BLaER1 (cell line): ENCODE measurements around the gene RALGAPA1.
"Not testable (repeated sequence)": the region's sequence is repeated elsewhere in the genome, so short reads cannot be mapped to it uniquely, and the experiment has no call there.

Source experiments
- H3K27ac ChIP-seq: shearing (Covaris generic); formaldehyde crosslinking; 2 replicates; pipeline ENCODE4 v1.8.1; 2022
- H3K27me3 ChIP-seq: shearing (Covaris generic); formaldehyde crosslinking; 2 replicates; pipeline ENCODE4 v1.8.1; 2022
- H3K36me3 ChIP-seq: shearing (Covaris generic); formaldehyde crosslinking; 2 replicates; pipeline ENCODE4 v1.8.1; 2022
- H3K4me1 ChIP-seq: shearing (Covaris generic); formaldehyde crosslinking; 2 replicates; pipeline ENCODE4 v1.8.1; 2022
- H3K4me2 ChIP-seq: shearing (Covaris generic); formaldehyde crosslinking; 2 replicates; pipeline ENCODE4 v1.8.1; 2022
- H3K4me3 ChIP-seq: shearing (Covaris generic); formaldehyde crosslinking; 2 replicates; pipeline ENCODE4 v1.8.1; 2022
- H3K9ac ChIP-seq: shearing (Covaris generic); formaldehyde crosslinking; 2 replicates; pipeline ENCODE4 v1.8.1; 2022
- H3K9me3 ChIP-seq: shearing (Covaris generic); formaldehyde crosslinking; 2 replicates; pipeline ENCODE4 v1.8.1; 2022
- H4K20me1 ChIP-seq: shearing (Covaris generic); formaldehyde crosslinking; 2 replicates; pipeline ENCODE4 v1.8.1; 2022
- Cebpa-rat ChIP-seq: shearing (Covaris generic); IDR thresholded peaks from 2 replicates; pipeline ENCODE4 v1.8.1; 2022

RALGAPA1 gene

GRCh38 chr14:35687335-35687939 lies 121.7 kb downstream of the RALGAPA1 start:
- no peak for TF ChIP-seq Cebpa-rat
- no peak overlapping the region for H3K27ac ChIP-seq

DNA sequence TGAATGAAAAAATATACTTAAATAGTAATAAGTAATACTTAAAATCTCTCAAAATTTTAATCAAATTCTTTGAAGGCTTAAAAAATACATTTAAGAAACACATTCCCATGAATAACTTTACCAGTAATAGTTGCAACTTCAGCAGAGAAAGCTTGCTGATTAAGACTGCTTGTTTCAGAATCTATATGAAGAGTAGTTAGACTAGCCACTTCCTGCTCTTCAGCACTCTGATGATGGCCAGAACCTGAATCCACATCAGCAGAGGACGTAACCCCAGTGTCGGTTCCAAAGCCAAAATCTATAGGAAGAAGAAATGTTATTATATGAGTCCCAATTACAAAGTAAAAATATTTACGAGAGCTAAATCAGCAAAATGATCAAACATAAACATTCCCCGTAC lies 125.4 kb downstream of the RALGAPA1 start:
- not testable (repeated sequence) for H3K36me3 ChIP-seq, H3K4me3 ChIP-seq, H4K20me1 ChIP-seq, H3K4me1 ChIP-seq, H3K9me3 ChIP-seq, H3K27ac ChIP-seq, H3K9ac ChIP-seq, H3K4me2 ChIP-seq, H3K27me3 ChIP-seq

More at GRCh38 chr14:35687335-35687939, 121.7 kb downstream of the RALGAPA1 start:
- Histone ChIP-seq H3K27me3 (no peaks in the 10 kb centered on the region), H3K9me3 (no peaks in the 10 kb centered on the region), H3K4me1 (no peaks in the 10 kb centered on the region), H4K20me1 (no peaks in the 10 kb centered on the region), H3K36me3 (no peaks in the 10 kb centered on the region), H3K4me3 (no peak overlapping the region), H3K9ac (no peak overlapping the region), H3K4me2 (no peak overlapping the region)

GRCh38 chr14:35682802-35683201 lies 126.3 kb downstream of the RALGAPA1 start:
- H3K9ac ChIP-seq, result no peak overlapping the region
- H3K4me1 ChIP-seq, result no peaks in the 10 kb centered on the region
- no peak for TF ChIP-seq Cebpa-rat
- no peaks in the 10 kb centered on the region; the same call in 1 of the 2 replicates for H3K36me3 ChIP-seq
- H3K4me2 ChIP-seq, result no peak overlapping the region
- H3K4me3 ChIP-seq, result no peak overlapping the region
- no peaks in the 10 kb centered on the region for H3K27me3 ChIP-seq
- H3K9me3 ChIP-seq, result no peaks in the 10 kb centered on the region
- H3K27ac ChIP-seq, result no peak overlapping the region
- H4K20me1 ChIP-seq, result no peaks in the 10 kb centered on the region

DNA sequence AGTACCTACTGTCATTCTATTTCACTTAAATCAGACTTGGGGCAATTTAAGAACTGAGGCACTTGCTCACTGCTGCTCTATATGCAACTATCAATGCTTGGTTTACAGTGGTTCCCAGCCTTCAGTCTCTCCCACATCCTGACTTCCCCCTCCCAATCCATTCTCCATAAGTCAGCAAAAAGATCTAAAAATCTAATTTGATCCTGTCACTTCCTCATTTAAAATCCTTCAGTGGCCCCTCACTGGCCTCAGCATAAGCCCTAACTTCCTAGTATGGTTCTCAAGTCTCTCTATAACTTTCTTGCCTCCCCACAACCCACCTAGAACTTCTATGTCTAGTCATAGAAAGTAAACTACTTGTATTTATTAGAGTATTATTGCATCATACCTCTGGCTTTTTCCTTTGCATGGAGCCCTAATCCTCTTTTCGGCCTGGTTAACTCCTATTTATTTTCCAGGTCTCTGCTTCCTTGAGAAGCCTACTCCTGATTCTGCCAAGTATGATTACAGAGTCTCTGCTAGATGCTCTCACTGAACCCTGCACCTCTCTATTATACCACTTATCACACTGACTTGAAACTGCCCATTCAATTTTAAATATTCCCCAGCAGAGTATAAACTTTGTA lies 130.6 kb downstream of the RALGAPA1 start:
- no peaks in the 10 kb centered on the region for H3K9me3 ChIP-seq
- H3K4me3 ChIP-seq, result no peak overlapping the region
- H3K36me3 ChIP-seq, result peaks cover 4% of the 10 kb centered on the region
- no peaks in the 10 kb centered on the region for H4K20me1 ChIP-seq
- H3K27me3 ChIP-seq, result no peaks in the 10 kb centered on the region
- no peak overlapping the region for H3K27ac ChIP-seq
- no peak overlapping the region for H3K4me2 ChIP-seq
- H3K9ac ChIP-seq, result no peak overlapping the region
- TF ChIP-seq Cebpa-rat, result peak; percentile 61; the same call in 1 of the 2 replicates
- H3K4me1 ChIP-seq, result no peaks in the 10 kb centered on the region

DNA sequence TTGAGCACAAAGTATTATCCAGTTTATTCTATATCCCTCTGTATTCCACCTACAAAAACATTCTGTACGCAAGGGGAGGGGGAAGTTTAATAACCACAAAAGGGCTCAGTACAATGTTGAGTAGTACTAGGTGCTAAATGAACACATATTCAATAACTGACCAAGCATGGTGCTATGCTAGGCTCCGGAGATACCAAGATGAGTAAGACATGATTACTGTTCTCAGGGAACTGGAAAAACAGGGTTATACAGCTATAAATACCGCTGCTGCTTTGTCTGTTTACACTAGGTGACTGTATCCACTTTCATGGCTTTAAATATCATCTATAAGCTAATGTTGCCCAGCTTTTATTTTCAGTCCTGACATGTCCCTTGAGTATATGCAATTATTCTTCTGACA lies 139.3 kb downstream of the RALGAPA1 start:
- Histone ChIP-seq H3K4me1 (no peaks in the 10 kb centered on the region), H3K9ac (no peak overlapping the region), H3K4me3 (no peak overlapping the region), H3K27ac (no peak overlapping the region), H3K36me3 (no peaks in the 10 kb centered on the region; the same call in 1 of the 2 replicates), H4K20me1 (no peaks in the 10 kb centered on the region), H3K27me3 (no peaks in the 10 kb centered on the region), H3K9me3 (no peaks in the 10 kb centered on the region), H3K4me2 (no peak overlapping the region)
- TF ChIP-seq Cebpa-rat, result no peak

DNA sequence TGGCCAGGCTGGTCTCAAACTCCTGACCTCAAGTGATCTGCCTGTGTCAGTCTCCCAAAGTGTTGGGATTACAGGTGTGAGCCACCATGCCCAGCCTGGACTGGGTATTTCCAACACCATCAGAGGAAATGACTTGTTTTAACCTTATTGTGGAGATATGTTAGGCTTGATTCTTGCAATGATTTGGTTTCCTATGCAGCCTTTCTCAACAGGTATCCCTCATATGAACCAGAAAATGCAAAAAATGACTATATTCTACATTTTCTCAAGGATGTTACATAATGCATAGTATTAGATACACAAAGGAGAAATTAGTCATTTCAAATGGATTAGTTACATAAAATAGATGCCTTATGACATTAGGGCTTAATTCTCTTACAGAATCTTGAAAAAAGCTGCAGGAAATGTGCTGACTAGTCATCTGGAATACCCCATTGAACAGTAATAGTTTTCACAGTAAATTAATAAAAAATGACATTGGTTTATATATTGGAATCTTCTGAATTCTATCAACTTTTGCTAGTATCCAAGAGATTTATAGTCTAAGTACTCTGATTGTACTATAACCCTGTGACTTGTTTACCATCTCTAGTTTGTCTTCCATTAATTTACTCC lies 142.6 kb downstream of the RALGAPA1 start:
- H4K20me1 ChIP-seq, result no peaks in the 10 kb centered on the region
- no peak overlapping the region for H3K4me3 ChIP-seq
- TF ChIP-seq Cebpa-rat, result no peak
- no peak overlapping the region for H3K27ac ChIP-seq
- no peaks in the 10 kb centered on the region for H3K9me3 ChIP-seq
- H3K27me3 ChIP-seq, result no peaks in the 10 kb centered on the region
- H3K4me1 ChIP-seq, result no peaks in the 10 kb centered on the region
- H3K9ac ChIP-seq, result no peak overlapping the region
- no peak overlapping the region for H3K4me2 ChIP-seq
- no peaks in the 10 kb centered on the region; the same call in 1 of the 2 replicates for H3K36me3 ChIP-seq

GRCh38 chr14:35661875-35662274 lies 147.2 kb downstream of the RALGAPA1 start:
- Histone ChIP-seq H3K27me3 (no peaks in the 10 kb centered on the region), H3K9ac (no peak overlapping the region), H3K9me3 (no peaks in the 10 kb centered on the region), H3K27ac (no peak overlapping the region), H3K4me3 (no peak overlapping the region), H3K4me1 (no peaks in the 10 kb centered on the region), H4K20me1 (no peaks in the 10 kb centered on the region), H3K36me3 (no peaks in the 10 kb centered on the region), H3K4me2 (no peak overlapping the region)
- no peak for TF ChIP-seq Cebpa-rat

GRCh38 chr14:35653045-35653444 lies 156.1 kb downstream of the RALGAPA1 start:
- no peaks in the 10 kb centered on the region for H3K27me3 ChIP-seq
- H3K4me3 ChIP-seq, result no peak overlapping the region

GRCh38 chr14:35643513-35643912 lies 165.6 kb downstream of the RALGAPA1 start:
- peaks cover 11% of the 10 kb centered on the region; the same call in 1 of the 2 replicates for H3K36me3 ChIP-seq
- no peak overlapping the region for H3K4me3 ChIP-seq
- TF ChIP-seq Cebpa-rat, result no peak
- no peaks in the 10 kb centered on the region for H4K20me1 ChIP-seq
- H3K9ac ChIP-seq, result no peak overlapping the region
- no peaks in the 10 kb centered on the region for H3K4me1 ChIP-seq
- H3K27me3 ChIP-seq, result no peaks in the 10 kb centered on the region
- peaks cover 17% of the 10 kb centered on the region for H3K9me3 ChIP-seq
- H3K4me2 ChIP-seq, result no peak overlapping the region
- H3K27ac ChIP-seq, result no peak overlapping the region

More at GRCh38 chr14:35653045-35653444, 156.1 kb downstream of the RALGAPA1 start:
- H3K9me3 ChIP-seq, result no peaks in the 10 kb centered on the region
- TF ChIP-seq Cebpa-rat, result no peak
- H3K27ac ChIP-seq, result no peak overlapping the region
- H3K4me2 ChIP-seq, result no peak overlapping the region
- H3K4me1 ChIP-seq, result no peaks in the 10 kb centered on the region
- H3K9ac ChIP-seq, result no peak overlapping the region
- H4K20me1 ChIP-seq, result no peaks in the 10 kb centered on the region
- H3K36me3 ChIP-seq, result no peaks in the 10 kb centered on the region

GRCh38 chr14:35637851-35638250 lies 171.2 kb downstream of the RALGAPA1 start:
- H3K27ac ChIP-seq, result no peak overlapping the region
- H3K36me3 ChIP-seq, result peaks cover 7% of the 10 kb centered on the region; the same call in 1 of the 2 replicates
- no peak overlapping the region for H3K4me3 ChIP-seq
- no peak for TF ChIP-seq Cebpa-rat
- no peak overlapping the region for H3K4me2 ChIP-seq
- H3K4me1 ChIP-seq, result no peaks in the 10 kb centered on the region
- no peak overlapping the region for H3K9ac ChIP-seq
- peaks cover 8% of the 10 kb centered on the region; the same call in 1 of the 2 replicates for H3K9me3 ChIP-seq
- no peaks in the 10 kb centered on the region for H4K20me1 ChIP-seq
- no peaks in the 10 kb centered on the region for H3K27me3 ChIP-seq
